Skeletal muscle tissue (tissue), 4 donors: ENCODE measurements around the gene TOX4. TPM values are rescaled to one million over a fixed set of nuclear protein-coding genes. Genes with fewer than 3 reads are reported as not detected.

Experiments
- H3K27ac ChIP-seq: one replicate; pipeline ENCODE4 v1.7.0; 2013; ENCODE audit warnings: mild to moderate bottlenecking, low read depth, low read length, inconsistent platforms
- H3K27me3 ChIP-seq, 3 donors: one replicate each; pipeline ENCODE4 v1.7.0; 2013; ENCODE audit warnings: low read length in 3 of 3; ENCODE audit not compliant: control insufficient read depth in 3 of 3, insufficient read depth in 3 of 3
- H3K36me3 ChIP-seq, 3 donors: one replicate each; pipeline ENCODE4 v1.7.0; 2013; ENCODE audit warnings: low read length in 3 of 3; ENCODE audit not compliant: control insufficient read depth in 3 of 3, insufficient read depth in 3 of 3
- H3K4me1 ChIP-seq, 3 donors: one replicate each; pipeline ENCODE4 v1.7.0; 2013; ENCODE audit warnings: low read length in 3 of 3, mild to moderate bottlenecking in 3 of 3; ENCODE audit not compliant: control insufficient read depth in 3 of 3, insufficient read depth in 3 of 3
- H3K4me3 ChIP-seq, 3 donors: one replicate each; pipeline ENCODE4 v1.7.0; 2013; ENCODE audit warnings: low read length in 3 of 3
- H3K9ac ChIP-seq, 3 donors: one replicate each; pipeline ENCODE4 v1.7.0; 2013; ENCODE audit warnings: low read length in 3 of 3, mild to moderate bottlenecking in 3 of 3, moderate library complexity in 2 of 3, low read depth in 1 of 3
- H3K9me3 ChIP-seq, 3 donors: one replicate each; pipeline ENCODE4 v1.7.0; 2013; ENCODE audit warnings: low read length in 3 of 3; ENCODE audit not compliant: control insufficient read depth in 3 of 3
- total RNA-seq: library from RNA; depleted of rRNA; stranded (reverse); fragments of >200 nt; gene quantifications from one replicate; pipeline ENCODE4 v1.2.3, GENCODE V29; 2014
- donor health status: Osteomylitis.

Gene TOX4
- total RNA-seq, 1 donor from 2014 or later: 18.8 TPM

DNA sequence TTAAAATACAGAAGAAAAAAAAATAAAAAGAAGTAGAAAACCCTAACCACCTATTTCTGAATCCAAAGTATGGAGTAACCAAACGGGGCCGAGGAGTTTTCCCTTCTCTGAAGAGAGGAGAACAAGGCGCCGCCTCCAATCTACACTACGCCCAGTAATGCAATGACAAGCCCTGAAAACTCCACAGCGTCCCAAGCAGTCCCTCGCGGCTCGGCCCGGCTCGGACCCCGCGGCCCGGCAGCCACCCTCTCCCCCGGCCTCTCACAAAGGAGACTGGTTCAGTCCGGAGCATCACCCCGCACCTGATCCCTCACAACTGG is 21.4 kb upstream of the TOX4 start:
- no peaks in the 10 kb centered on the region for H3K27me3 ChIP-seq
- H3K27ac ChIP-seq: peak overlapping the region; percentile 95
- H3K9ac ChIP-seq: peak overlapping the region; percentile 91 to 95 (median 92)
- H3K9me3 ChIP-seq: no peaks in the 10 kb centered on the region
- H3K4me1 ChIP-seq: peaks cover 6 to 8% (median 7%) of the 10 kb centered on the region in 3 donors
- H3K4me3 ChIP-seq: peak overlapping the region; percentile 94 to 97 (median 96)
- peaks cover 0 to 7% (median 4%) of the 10 kb centered on the region in 3 donors for H3K36me3 ChIP-seq

DNA sequence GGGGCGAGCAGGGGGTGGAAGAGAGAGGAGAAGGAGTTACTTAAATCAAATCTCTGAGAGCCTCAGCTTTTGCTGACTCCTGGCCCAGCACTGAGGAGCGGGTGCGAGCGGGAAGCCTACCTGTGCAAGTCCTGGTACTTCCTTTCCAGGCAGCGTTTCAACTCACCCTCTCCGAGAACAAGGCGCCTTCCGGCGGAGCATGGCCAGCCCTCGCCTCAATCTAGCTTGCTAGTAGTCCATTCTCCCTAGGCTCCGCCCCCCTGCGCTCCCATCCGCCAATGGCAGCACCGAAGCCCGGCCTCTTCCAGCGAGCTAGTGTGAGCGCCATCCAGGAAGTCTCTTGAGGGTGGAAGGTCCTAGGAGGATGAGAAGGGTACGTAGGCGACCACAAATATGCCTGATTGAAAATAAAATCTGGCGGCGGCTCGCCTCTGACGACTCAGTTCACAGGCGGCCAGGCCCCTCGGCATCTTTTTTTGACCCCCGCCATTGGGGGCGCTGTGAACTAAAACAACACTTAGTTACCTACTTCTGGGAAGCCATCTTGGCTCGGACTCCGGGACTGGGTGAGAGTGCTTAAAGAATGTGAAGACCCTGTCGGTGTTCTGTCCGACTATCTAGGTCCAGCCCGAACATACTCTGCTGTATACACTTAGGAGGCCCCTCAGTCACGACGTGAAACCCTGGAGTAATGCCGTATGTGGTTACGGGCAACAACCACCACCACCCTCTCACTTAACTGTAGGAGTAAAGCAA is 20.9 kb upstream of the TOX4 start, which contains the start of gene CHD8:
CHD8 (minus strand) TSS at position 212 of the 756 bp plus-strand sequence. CDS start 24,480 bp downstream, outside the sequence.
- Histone ChIP-seq H3K36me3 (peaks cover 3 to 12% (median 7%) of the 10 kb centered on the region in 3 donors), H3K27ac (peak within 1 kb of the TSS; percentile 95), H3K4me1 (peaks cover 6 to 8% (median 7%) of the 10 kb centered on the region in 3 donors), H3K4me3 (peak within 1 kb of the TSS; percentile 94 to 99 (median 97)), H3K27me3 (no peaks in the 10 kb centered on the region), H3K9me3 (no peaks in the 10 kb centered on the region), H3K9ac (peak within 1 kb of the TSS; percentile 91 to 95 (median 93))

DNA sequence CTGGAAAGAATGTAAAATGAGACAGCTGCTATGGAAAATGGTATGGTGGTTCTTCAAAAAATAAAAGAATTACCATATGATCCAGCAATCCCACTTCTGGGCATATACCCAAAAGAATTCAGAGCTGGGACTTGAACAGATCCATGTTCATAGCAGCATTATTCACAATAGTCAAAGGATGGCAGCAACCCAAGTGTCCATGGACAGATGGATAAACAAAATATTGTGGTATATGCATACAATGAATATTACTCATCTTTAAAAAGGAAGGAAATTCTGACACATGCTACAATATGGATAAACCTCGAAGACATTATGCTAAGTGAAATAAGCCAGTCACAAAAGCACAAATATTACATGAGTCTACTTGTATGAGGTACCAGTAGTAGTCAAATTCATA is 9.4 kb upstream of the TOX4 start:
- no peak overlapping the region for H3K9ac ChIP-seq
- H3K36me3 ChIP-seq: peaks cover 13 to 40% (median 36%) of the 10 kb centered on the region in 3 donors
- H3K27ac ChIP-seq: no peak overlapping the region

DNA sequence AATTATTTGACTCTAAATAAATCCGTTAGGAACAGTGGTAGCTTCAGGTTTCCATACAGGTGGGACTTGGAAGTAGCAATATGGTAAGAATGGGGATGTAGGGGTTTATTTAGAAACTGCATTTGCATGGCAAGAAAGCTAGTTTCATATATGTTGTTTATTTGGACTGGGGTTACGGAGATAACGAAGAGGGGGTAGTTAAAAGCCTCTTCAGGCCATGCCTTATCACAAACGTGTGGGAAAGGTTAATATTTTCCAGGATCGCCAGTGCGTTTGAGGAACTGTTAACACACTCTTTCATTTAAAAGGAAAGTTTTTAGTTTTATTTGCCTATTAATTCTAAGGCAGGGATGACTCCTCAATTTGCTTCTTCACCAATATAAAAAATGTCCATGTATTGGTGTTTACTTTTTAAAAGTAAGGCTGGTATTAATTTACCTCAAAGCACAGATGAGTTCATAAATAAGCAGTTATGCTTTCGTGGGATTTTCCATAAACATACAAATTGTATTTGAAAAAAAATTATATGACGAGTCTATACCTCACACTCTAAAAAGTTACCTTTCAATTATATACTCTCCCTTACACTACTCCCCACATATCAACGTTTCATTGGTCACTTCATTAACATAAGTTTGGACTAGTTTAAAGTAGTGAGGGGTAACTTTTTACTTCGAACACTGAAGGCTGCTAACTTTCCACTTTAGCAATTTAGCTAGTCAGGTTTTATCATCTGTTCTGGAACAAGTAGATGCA is 1.1 kb upstream of the TOX4 start:
- Histone ChIP-seq H3K27ac (peak overlapping the region; percentile 82), H3K4me1 (peaks cover 10 to 18% (median 17%) of the 10 kb centered on the region in 3 donors), H3K36me3 (peaks cover 0 to 10% (median 8%) of the 10 kb centered on the region in 3 donors), H3K9me3 (no peaks in the 10 kb centered on the region), H3K27me3 (no peaks in the 10 kb centered on the region), H3K4me3 (peak overlapping the region; percentile 75 to 98 (median 82)), H3K9ac (peak overlapping the region; percentile 72 to 93 (median 79))

More for the DNA sequence above, 9.4 kb upstream of the TOX4 start:
- H3K4me1 ChIP-seq: no peaks in the 10 kb centered on the region
- H3K4me3 ChIP-seq: no peak overlapping the region
- no peaks in the 10 kb centered on the region for H3K9me3 ChIP-seq
- H3K27me3 ChIP-seq: no peaks in the 10 kb centered on the region

DNA sequence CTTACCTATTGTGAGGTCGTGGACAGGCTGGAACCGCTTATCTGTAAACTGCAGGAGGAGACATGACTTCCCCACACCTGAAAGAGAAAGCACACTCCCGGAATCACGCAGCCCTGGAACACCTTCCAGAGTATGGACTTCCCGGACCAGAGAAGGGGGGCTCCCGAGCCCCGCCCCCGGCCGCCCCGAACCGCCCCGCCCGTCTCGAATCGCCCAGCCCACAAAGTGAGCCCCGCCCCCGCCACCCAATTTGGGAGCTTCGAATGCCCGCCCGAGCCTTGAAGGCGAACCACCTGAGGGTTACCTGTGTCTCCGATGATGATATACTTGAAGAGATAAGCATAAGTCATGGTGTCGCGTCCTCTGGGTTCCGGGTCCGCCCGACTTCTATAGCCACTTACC is 471 bp upstream of the TOX4 start:
- peaks cover 0 to 10% (median 8%) of the 10 kb centered on the region in 3 donors for H3K36me3 ChIP-seq
- H3K4me1 ChIP-seq: peaks cover 10 to 18% (median 17%) of the 10 kb centered on the region in 3 donors
- no peaks in the 10 kb centered on the region for H3K9me3 ChIP-seq
- H3K27me3 ChIP-seq: no peaks in the 10 kb centered on the region
- H3K4me3 ChIP-seq: peak overlapping the region; percentile 75 to 98 (median 82)
- peak overlapping the region; percentile 72 to 93 (median 79) for H3K9ac ChIP-seq
- H3K27ac ChIP-seq: peak overlapping the region; percentile 82

DNA sequence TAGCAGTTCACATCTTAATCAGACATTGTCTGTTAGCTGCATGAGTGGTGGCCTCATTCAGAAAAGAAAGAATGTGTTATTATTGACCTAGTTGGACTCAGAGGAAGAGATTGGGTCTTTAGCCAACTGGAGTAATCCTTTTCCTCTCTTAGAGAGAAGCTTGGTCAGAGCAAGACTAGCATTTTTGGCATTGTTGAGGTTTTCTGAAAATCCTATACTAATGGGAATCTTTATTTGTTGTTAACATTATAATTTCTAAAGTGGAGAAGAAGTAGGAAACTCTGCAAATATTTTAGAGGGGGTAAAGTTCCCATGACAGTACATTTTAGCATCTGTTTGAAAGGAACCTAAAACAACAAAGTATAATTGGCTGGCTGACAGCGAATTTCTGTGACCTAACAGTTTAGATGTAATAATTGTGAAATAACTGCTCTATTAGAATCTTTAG is 9.7 kb downstream of the TOX4 start:
- Histone ChIP-seq H3K27ac (no peak overlapping the region), H3K4me3 (no peak overlapping the region), H3K9ac (no peak overlapping the region), H3K36me3 (peaks cover 19 to 31% (median 30%) of the 10 kb centered on the region in 3 donors), H3K4me1 (no peaks in the 10 kb centered on the region), H3K27me3 (no peaks in the 10 kb centered on the region), H3K9me3 (no peaks in the 10 kb centered on the region)

DNA sequence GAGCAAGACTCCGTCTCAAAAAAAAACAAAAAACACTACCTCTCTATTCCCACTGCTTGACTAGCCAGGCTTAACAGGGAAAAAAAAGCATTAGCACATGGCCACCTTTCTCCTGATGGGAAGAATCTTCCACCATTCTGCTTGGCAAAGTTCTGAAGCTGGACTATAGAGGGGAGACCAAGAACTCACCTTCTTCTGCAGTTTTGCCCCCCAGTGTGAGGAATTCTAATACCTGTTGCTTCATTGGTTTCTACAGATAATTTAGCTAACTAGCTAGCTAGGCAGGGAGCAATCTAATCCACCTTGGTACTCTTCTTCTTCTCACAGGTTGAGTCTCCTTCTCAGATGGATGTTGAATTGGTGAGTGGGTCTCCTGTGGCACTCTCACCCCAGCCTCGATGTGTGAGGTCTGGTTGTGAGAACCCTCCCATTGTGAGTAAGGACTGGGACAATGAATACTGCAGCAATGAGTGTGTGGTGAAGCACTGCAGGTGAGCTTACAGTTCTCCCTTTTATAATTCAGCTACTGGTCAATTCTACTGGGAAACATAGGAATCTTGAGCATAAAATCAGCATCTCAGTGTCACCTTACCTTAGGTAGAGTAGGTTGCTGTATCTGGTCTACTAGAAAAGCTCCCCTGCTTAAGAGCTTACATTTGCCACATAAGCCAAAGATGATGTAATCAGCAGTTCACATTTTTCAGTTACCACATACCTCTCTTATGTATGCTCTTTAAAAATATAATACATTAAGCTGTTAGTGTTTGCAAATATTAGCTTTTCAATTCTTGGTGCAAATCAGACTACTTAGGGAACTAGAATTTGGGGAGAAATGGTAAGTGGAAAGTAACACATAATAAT is 18.1 kb downstream of the TOX4 start:
- no peaks in the 10 kb centered on the region for H3K27me3 ChIP-seq
- no peak overlapping the region for H3K9ac ChIP-seq
- H3K36me3 ChIP-seq: peaks cover 39 to 64% (median 63%) of the 10 kb centered on the region in 3 donors
- no peak overlapping the region for H3K4me3 ChIP-seq
- no peak overlapping the region for H3K27ac ChIP-seq
- H3K9me3 ChIP-seq: no peaks in the 10 kb centered on the region
- no peaks in the 10 kb centered on the region for H3K4me1 ChIP-seq

DNA sequence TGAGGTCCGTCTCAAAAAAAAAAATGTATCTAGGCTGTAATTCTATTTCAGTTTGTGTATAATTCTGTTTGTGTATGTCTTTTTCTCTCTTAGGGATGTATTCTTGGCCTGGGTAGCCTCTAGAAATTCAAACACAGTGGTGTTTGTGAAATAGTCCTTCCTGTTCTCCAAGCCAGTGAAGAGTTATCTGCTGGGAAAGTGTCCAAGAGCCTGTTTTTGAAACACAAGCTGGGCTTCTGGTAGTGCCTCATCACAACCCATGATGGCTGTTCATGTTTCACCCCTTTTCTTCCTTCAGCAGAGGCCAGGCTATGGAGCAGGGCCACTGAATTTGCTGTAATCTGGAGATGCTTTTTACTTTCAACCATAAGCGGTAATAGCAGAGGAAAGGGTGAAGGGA is 19.5 kb downstream of the TOX4 start:
- Histone ChIP-seq H3K4me3 (no peak overlapping the region), H3K27ac (no peak overlapping the region), H3K9me3 (no peaks in the 10 kb centered on the region), H3K4me1 (no peaks in the 10 kb centered on the region), H3K27me3 (no peaks in the 10 kb centered on the region), H3K9ac (no peak overlapping the region), H3K36me3 (peaks cover 41 to 66% (median 65%) of the 10 kb centered on the region in 3 donors)
